Liver (tissue), 9 donors: Measurements from ENCODE around the gene AKR1C1. TPM values are rescaled to one million over a fixed set of nuclear protein-coding genes. Genes with fewer than 3 reads are reported as not detected.

Experiments used
- DNase-seq: peaks from one replicate; pipeline ENCODE4 v3.0.0-alpha.2; 2017; ENCODE audit warnings: low spot score
- H3K27ac ChIP-seq, 2 donors: one replicate each; pipeline ENCODE4 v1.7.0; 2013; ENCODE audit warnings: inconsistent platforms in 2 of 2, low read length in 2 of 2, control low read depth in 1 of 2, low read depth in 1 of 2, mild to moderate bottlenecking in 1 of 2
- H3K27me3 ChIP-seq, 4 donors: one replicate each; pipeline versions ENCODE4 v1.6.1 to v1.7.0; 2013; ENCODE audit warnings: low read length in 3 of 4, inconsistent platforms in 1 of 4, mild to moderate bottlenecking in 1 of 4, moderate library complexity in 1 of 4; ENCODE audit not compliant: control insufficient read depth in 4 of 4, insufficient read depth in 4 of 4
- H3K36me3 ChIP-seq, 4 donors: one replicate each; pipeline versions ENCODE4 v1.6.1 to v1.7.0; 2013; ENCODE audit warnings: low read length in 3 of 4, mild to moderate bottlenecking in 3 of 4, low read depth in 1 of 4, moderate library complexity in 1 of 4; ENCODE audit not compliant: control insufficient read depth in 4 of 4, insufficient read depth in 3 of 4
- H3K4me1 ChIP-seq, 4 donors: one replicate each; pipeline versions ENCODE4 v1.6.1 to v1.7.0; 2013; ENCODE audit warnings: low read length in 3 of 4, mild to moderate bottlenecking in 3 of 4, moderate library complexity in 1 of 4; ENCODE audit not compliant: control insufficient read depth in 4 of 4, insufficient read depth in 4 of 4
- H3K4me3 ChIP-seq, 3 donors: one replicate each; pipeline versions ENCODE4 v1.6.1 to v1.7.0; 2013; ENCODE audit warnings: low read length in 3 of 3, control low read depth in 1 of 3, low read depth in 1 of 3, mild to moderate bottlenecking in 1 of 3
- H3K9ac ChIP-seq, 2 donors: one replicate each; pipeline ENCODE4 v1.7.0; 2013; ENCODE audit warnings: low read length in 2 of 2, mild to moderate bottlenecking in 2 of 2, moderate library complexity in 2 of 2, control low read depth in 1 of 2, low read depth in 1 of 2
- H3K9me3 ChIP-seq, 4 donors: one replicate each; pipeline versions ENCODE4 v1.6.1 to v1.7.0; 2013; ENCODE audit warnings: low read length in 3 of 4; ENCODE audit not compliant: control insufficient read depth in 4 of 4
- CTCF ChIP-seq: fragments of 150-350 bp; IDR thresholded peaks from 2 replicates; pipeline ENCODE4 v1.5.1; 2017; ENCODE audit warnings: improper control_type of control experiment, low read depth, low read length; ENCODE audit not compliant: missing input control
- EGR1 ChIP-seq, 2 donors: IDR thresholded peaks; 2 replicates each; pipeline ENCODE4 v1.6.1; 2016 to 2018; ENCODE audit warnings: antibody characterized with exemption in 2 of 2, low read depth in 2 of 2
- FOXA1 ChIP-seq: IDR thresholded peaks from 2 replicates; pipeline ENCODE4 v1.6.1; 2016; ENCODE audit warnings: antibody characterized with exemption
- FOXA2 ChIP-seq: IDR thresholded peaks from 2 replicates; pipeline ENCODE4 v1.6.1; 2016; ENCODE audit warnings: antibody characterized with exemption
- GABPA ChIP-seq, 2 donors: IDR thresholded peaks in 1 of 2; conservative IDR thresholded peaks in 1 of 2; 2 replicates each; pipeline ENCODE4 v1.6.1; 2016; ENCODE audit warnings: antibody characterized with exemption in 2 of 2, mild to moderate bottlenecking in 1 of 2, moderate library complexity in 1 of 2
- HNF4A ChIP-seq, 2 donors: conservative IDR thresholded peaks; 2 replicates each; pipeline ENCODE4 v1.6.1; 2016; ENCODE audit warnings: antibody characterized with exemption in 2 of 2, mild to moderate bottlenecking in 2 of 2
- HNF4G ChIP-seq: IDR thresholded peaks from 2 replicates; pipeline ENCODE4 v1.6.1; 2016; ENCODE audit warnings: antibody characterized with exemption
- JUND ChIP-seq, 2 donors: IDR thresholded peaks; 2 replicates each; pipeline ENCODE4 v1.6.1; 2016; ENCODE audit warnings: antibody characterized with exemption in 2 of 2
- NR2F2 ChIP-seq: IDR thresholded peaks from 2 replicates; pipeline ENCODE4 v1.6.1; 2016; ENCODE audit warnings: antibody characterized with exemption
- RAD21 ChIP-seq, 2 donors: IDR thresholded peaks; 2 replicates each; pipeline ENCODE4 v1.6.1; 2016; ENCODE audit warnings: antibody characterized with exemption in 2 of 2, mild to moderate bottlenecking in 2 of 2
- REST ChIP-seq: IDR thresholded peaks from 2 replicates; pipeline ENCODE4 v1.6.1; 2016; ENCODE audit warnings: antibody characterized with exemption, mild to moderate bottlenecking
- RXRA ChIP-seq, 2 donors: IDR thresholded peaks; 2 replicates each; pipeline ENCODE4 v1.6.1; 2017 to 2018; ENCODE audit warnings: antibody characterized with exemption in 2 of 2, mild to moderate bottlenecking in 1 of 2
- SP1 ChIP-seq: IDR thresholded peaks from 2 replicates; pipeline ENCODE4 v1.6.1; 2018; ENCODE audit warnings: antibody characterized with exemption, mild to moderate bottlenecking
- TAF1 ChIP-seq: conservative IDR thresholded peaks from 2 replicates; pipeline ENCODE4 v1.6.1; 2016; ENCODE audit warnings: antibody characterized with exemption, mild to moderate bottlenecking
- YY1 ChIP-seq: IDR thresholded peaks from 2 replicates; pipeline ENCODE4 v1.6.1; 2016; ENCODE audit warnings: antibody characterized with exemption, mild to moderate bottlenecking
- ZBTB33 ChIP-seq: IDR thresholded peaks from 2 replicates; pipeline ENCODE4 v1.6.1; 2016; ENCODE audit warnings: antibody characterized with exemption
- WGBS: extraction: QIAGEN DNeasy Blood & Tissue Kit; methylation state at CpG from one replicate; pipeline ENCODE4 v1.1.7; 2013; 5-methylcytosine and 5-hydroxymethylcytosine counted together
- polyA plus RNA-seq, 2 donors: library from polyadenylated mRNA; stranded (reverse) in 1 of 2; unstranded in 1 of 2; fragments of 200-250 nt in 1 of 2; fragments of >200 nt in 1 of 2; fragmentation: Nextera tagmentation in 1 of 2; extraction: Ambion mirVana in 1 of 2; gene quantifications; one replicate each; pipeline versions ENCODE4 v1.2.1 to v1.2.3, GENCODE V29; 2013 to 2015
- total RNA-seq, 2 donors: library from RNA; depleted of rRNA; stranded (reverse); fragments of >200 nt; gene quantifications; one replicate each; pipeline ENCODE4 v1.2.3, GENCODE V29; 2014
- TF ChIP-seq, protein P1 (sequence below): IDR thresholded peaks from 2 replicates; pipeline ENCODE4 v1.6.1; 2016; ENCODE audit warnings: antibody characterized with exemption
- TF ChIP-seq, protein P2 (sequence below): IDR thresholded peaks from 2 replicates; pipeline ENCODE4 v1.6.1; 2016; ENCODE audit warnings: antibody characterized with exemption
- donor health status: healthy.
- donor health status: healthy.
- donor health status: healthy.
- donor health status: healthy.
- donor health status: healthy.

AKR1C1 gene
- total and polyA plus RNA-seq, 4 donors, result 128 to 540 (median 145) TPM

GRCh38 chr10:4926400-4926799, 36.8 kb upstream of the AKR1C1 start:
- no peak for DNase-seq
- TF ChIP-seq CTCF (no peak), FOXA1 (no peak), HNF4A (conservative IDR thresholded peaks at IDR 0.05) (no peak), HNF4G (no peak), NR2F2 (no peak), TAF1 (no peak)
- no peaks in the 10 kb centered on the region for H3K36me3 ChIP-seq
- no peaks in the 10 kb centered on the region for H3K27me3 ChIP-seq
- no peak overlapping the region for H3K9ac ChIP-seq
- H3K4me1 ChIP-seq, result peaks cover 0 to 3% (median under 1%) of the 10 kb centered on the region in 4 donors
- no peak overlapping the region for H3K27ac ChIP-seq
- H3K4me3 ChIP-seq, result no peak overlapping the region
- H3K9me3 ChIP-seq, result peaks cover 0 to 2% (median 0%) of the 10 kb centered on the region in 4 donors

DNA sequence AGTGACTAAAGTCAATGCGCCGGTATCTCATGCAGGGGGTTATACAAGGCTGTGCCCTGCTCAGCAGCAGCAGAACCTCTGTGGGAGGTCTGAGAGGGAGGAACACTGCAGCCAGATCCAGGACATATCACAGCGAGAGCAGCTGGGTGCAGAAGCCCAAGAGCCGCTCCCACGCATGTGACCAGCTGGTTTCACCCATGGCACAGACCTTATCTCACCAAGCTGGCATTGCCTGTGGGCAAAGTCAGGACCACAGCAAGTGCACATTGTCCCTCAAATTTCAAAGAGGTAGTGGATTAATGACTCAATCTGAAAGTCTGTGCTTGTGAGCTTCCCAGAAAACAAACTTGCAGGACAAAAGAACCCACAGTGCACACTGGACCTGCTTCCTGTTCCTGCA, 31.6 kb upstream of the AKR1C1 start:
- peak overlapping the region in 1 of 2 donors; percentile 63 for H3K9ac ChIP-seq
- WGBS, result 42% methylated on average over 5 of the region's 5 CpGs
- DNase-seq, result no peak
- peaks cover 0 to 13% (median under 1%) of the 10 kb centered on the region in 4 donors for H3K4me1 ChIP-seq
- H3K36me3 ChIP-seq, result no peaks in the 10 kb centered on the region
- H3K27ac ChIP-seq, result peak overlapping the region; percentile 61 to 80
- H3K27me3 ChIP-seq, result no peaks in the 10 kb centered on the region
- no peak overlapping the region for H3K4me3 ChIP-seq
- TF ChIP-seq GABPA (IDR thresholded peaks at IDR 0.05 in 1 of 2, conservative IDR thresholded peaks at IDR 0.05 in 1 of 2) (peak in 1 of 2 donors; percentile 15), RXRA (IDR thresholded peaks at IDR 0.05) (peak; percentile 35 to 78), CTCF (no peak), HNF4A (conservative IDR thresholded peaks at IDR 0.05) (peak; percentile 51 to 75), HNF4G (no peak), JUND (IDR thresholded peaks at IDR 0.05) (peak; percentile 46 to 54), YY1 (peak; percentile 70), NR2F2 (no peak), EGR1 (IDR thresholded peaks at IDR 0.05; ENCODE audit: low read depth in 2 of 2) (peak in 1 of 2 donors; percentile 57), FOXA1 (no peak), FOXA2 (peak; percentile 9), RAD21 (IDR thresholded peaks at IDR 0.05) (peak; percentile 40 to 47), SP1 (peak; percentile 69), ZBTB33 (peak; percentile 56), REST (peak; percentile 58), TAF1 (peak; percentile 21)
- TF ChIP-seq, protein P1, sequence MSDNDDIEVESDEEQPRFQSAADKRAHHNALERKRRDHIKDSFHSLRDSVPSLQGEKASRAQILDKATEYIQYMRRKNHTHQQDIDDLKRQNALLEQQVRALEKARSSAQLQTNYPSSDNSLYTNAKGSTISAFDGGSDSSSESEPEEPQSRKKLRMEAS, result peak; percentile 44
- TF ChIP-seq, protein P2, sequence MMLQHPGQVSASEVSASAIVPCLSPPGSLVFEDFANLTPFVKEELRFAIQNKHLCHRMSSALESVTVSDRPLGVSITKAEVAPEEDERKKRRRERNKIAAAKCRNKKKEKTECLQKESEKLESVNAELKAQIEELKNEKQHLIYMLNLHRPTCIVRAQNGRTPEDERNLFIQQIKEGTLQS, result peak; percentile 37
- H3K9me3 ChIP-seq, result no peaks in the 10 kb centered on the region
